SK-N-SH treated with all-trans-retinoic acid at 6 μM for 48 hours (cell line): ENCODE results near the gene TSKU.

ENCODE experiments used
- BACH2 ChIP-seq: fragments of 250-450 bp; sonication (Bioruptor Pico); IDR thresholded peaks from 2 replicates; pipeline ENCODE4 v1.9.0; 2021; ENCODE audit warnings: mild to moderate bottlenecking, borderline replicate concordance
- CSDC2 ChIP-seq: fragments of 250-450 bp; sonication (Bioruptor Pico); IDR thresholded peaks from 2 replicates; pipeline ENCODE4 v1.5.0; 2020; ENCODE audit warnings: mild to moderate bottlenecking, moderate library complexity
- ESRRG ChIP-seq: fragments of 250-450 bp; sonication (Bioruptor Pico); IDR thresholded peaks from 2 replicates; pipeline ENCODE4 v1.6.1; 2021; ENCODE audit warnings: mild to moderate bottlenecking
- ISL1 ChIP-seq: fragments of 250-450 bp; sonication (Bioruptor Pico); IDR thresholded peaks from 2 replicates; pipeline ENCODE4 v2.1.2; 2022; ENCODE audit warnings: mild to moderate bottlenecking, moderate library complexity
- OSR1 ChIP-seq: fragments of 250-450 bp; sonication (Bioruptor Pico); IDR thresholded peaks from 2 replicates; pipeline ENCODE4 v1.8.0; 2022; ENCODE audit warnings: moderate library complexity, mild to moderate bottlenecking, inconsistent platforms
- RARB ChIP-seq: fragments of 250-450 bp; sonication (Bioruptor Pico); IDR thresholded peaks from 2 replicates; pipeline ENCODE4 v1.8.0; 2021; ENCODE audit warnings: mild to moderate bottlenecking, moderate library complexity
- SNAI2 ChIP-seq: fragments of 250-450 bp; sonication (Bioruptor Pico); IDR thresholded peaks from 2 replicates; pipeline ENCODE4 v1.5.0; 2020; ENCODE audit warnings: mild to moderate bottlenecking, moderate library complexity
- TCF4 ChIP-seq: fragments of 250-450 bp; sonication (Bioruptor Pico); IDR thresholded peaks from 2 replicates; pipeline ENCODE4 v1.8.0; 2021; ENCODE audit warnings: mild to moderate bottlenecking, moderate library complexity, borderline replicate concordance
- ZFP3 ChIP-seq: fragments of 250-450 bp; sonication (Bioruptor Pico); IDR thresholded peaks from 2 replicates; pipeline ENCODE4 v1.5.0; 2020; ENCODE audit warnings: mild to moderate bottlenecking, moderate library complexity
- ZNF565 ChIP-seq: fragments of 450-650 bp; formaldehyde crosslinking; conservative IDR thresholded peaks from 2 replicates; pipeline ENCODE4 v1.5.0; 2020; ENCODE audit warnings: low read depth, mild to moderate bottlenecking, moderate library complexity
- TF ChIP-seq, protein P1 (sequence below): fragments of 250-450 bp; sonication (Bioruptor Pico); IDR thresholded peaks from 2 replicates; pipeline ENCODE4 v1.5.1; 2020; ENCODE audit warnings: low read depth, mild to moderate bottlenecking, moderate library complexity
- TF ChIP-seq, protein P2 (sequence below): fragments of 250-450 bp; sonication (Bioruptor Pico); IDR thresholded peaks from 2 replicates; pipeline ENCODE4 v1.8.0; 2021; ENCODE audit warnings: low read depth, mild to moderate bottlenecking, moderate library complexity, borderline replicate concordance

DNA sequence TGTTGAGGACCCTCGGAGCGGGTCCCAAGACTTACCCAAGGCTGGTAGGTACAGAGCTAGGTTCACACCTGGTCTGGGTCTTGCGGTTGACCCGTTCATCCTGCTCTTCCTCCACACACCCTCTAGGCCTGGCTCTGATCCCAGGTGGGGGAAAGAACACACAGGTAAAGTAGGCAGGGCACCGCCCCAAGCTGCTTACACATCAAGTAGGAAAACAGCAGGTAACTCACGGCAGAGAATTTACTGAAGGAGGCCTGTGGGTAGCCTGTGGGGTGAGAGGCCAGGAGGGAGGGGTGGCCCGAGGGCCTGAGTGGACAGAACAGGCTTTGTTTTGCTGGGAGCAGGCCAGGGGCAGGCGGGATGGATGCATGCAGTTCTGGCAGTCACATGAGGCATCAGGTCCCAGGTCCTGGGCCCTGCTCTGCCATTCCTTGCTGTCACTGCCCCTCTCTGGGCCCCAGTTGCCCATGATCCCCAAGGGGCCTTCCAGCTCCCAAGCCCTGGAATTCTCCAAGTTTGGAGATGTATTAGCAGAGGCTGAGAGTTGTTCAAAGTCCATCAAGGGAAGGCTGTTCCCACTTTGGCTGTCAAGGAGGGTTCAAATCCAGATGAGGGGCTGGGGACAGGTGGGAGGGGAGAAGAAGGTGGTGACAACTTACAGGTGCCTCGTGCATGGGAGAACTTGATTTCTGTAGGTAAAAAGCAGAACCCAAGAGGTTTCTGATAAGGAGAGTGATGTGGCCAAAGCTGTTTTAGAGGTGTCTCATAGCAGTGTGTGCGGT lies 5.7 kb downstream of the TSKU start:
- TF ChIP-seq ESRRG (CRISPR knock-in tag) (no peak), ZFP3 (no peak), OSR1 (CRISPR knock-in tag) (no peak), CSDC2 (CRISPR knock-in tag) (no peak), SNAI2 (CRISPR knock-in tag) (no peak), TCF4 (CRISPR knock-in tag) (no peak), RARB (CRISPR knock-in tag) (no peak), BACH2 (no peak), ISL1 (CRISPR knock-in tag) (no peak), ZNF565 (CRISPR knock-in tag) (no peak)
- TF ChIP-seq, protein P1, sequence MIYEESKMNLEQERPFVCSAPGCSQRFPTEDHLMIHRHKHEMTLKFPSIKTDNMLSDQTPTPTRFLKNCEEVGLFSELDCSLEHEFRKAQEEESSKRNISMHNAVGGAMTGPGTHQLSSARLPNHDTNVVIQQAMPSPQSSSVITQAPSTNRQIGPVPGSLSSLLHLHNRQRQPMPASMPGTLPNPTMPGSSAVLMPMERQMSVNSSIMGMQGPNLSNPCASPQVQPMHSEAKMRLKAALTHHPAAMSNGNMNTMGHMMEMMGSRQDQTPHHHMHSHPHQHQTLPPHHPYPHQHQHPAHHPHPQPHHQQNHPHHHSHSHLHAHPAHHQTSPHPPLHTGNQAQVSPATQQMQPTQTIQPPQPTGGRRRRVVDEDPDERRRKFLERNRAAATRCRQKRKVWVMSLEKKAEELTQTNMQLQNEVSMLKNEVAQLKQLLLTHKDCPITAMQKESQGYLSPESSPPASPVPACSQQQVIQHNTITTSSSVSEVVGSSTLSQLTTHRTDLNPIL (CRISPR knock-in tag), result no peak
- TF ChIP-seq, protein P2, sequence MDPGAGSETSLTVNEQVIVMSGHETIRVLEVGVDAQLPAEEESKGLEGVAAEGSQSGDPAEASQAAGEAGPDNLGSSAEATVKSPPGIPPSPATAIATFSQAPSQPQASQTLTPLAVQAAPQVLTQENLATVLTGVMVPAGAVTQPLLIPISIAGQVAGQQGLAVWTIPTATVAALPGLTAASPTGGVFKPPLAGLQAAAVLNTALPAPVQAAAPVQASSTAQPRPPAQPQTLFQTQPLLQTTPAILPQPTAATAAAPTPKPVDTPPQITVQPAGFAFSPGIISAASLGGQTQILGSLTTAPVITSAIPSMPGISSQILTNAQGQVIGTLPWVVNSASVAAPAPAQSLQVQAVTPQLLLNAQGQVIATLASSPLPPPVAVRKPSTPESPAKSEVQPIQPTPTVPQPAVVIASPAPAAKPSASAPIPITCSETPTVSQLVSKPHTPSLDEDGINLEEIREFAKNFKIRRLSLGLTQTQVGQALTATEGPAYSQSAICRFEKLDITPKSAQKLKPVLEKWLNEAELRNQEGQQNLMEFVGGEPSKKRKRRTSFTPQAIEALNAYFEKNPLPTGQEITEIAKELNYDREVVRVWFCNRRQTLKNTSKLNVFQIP (CRISPR knock-in tag), result no peak
